ENCODE results near the gene CTSH.

- TF ChIP-seq CTCF (conservative IDR thresholded peaks at IDR 0.05 in 1 of 2, IDR thresholded peaks at IDR 0.05 in 1 of 2; ENCODE audit: low read depth in 1 of 2, low read length in 2 of 2): no peak
- TF ChIP-seq EZH2 (IDR thresholded peaks at IDR 0.05; ENCODE audit: low read length, missing control alignments): no peak
Observed at GRCh38 chr15:78904599-78905358, 40.1 kb downstream of the CTSH start.
